ENCODE results near the gene NDOR1. TPM values are rescaled to one million over a fixed set of nuclear protein-coding genes. Genes with fewer than 3 reads are reported as not detected.

The NDOR1 gene
- total RNA-seq, 1 experiment from 2014 or later = 31.8 TPM

GRCh38 chr9:137184881-137185660 lies 20.4 kb upstream of the NDOR1 start:
- intact Hi-C loops (cut with micrococcal nuclease; ENCODE audit: unreplicated experiment) = no loop called here
- Histone ChIP-seq H3K9me3 (no peaks in the 10 kb centered on the region), H3K27me3 (replicated peaks; ENCODE audit: control insufficient read depth, insufficient read depth, low read length) (no peaks in the 10 kb centered on the region), H3K4me1 (peaks cover 14% of the 10 kb centered on the region), H3K36me3 (ENCODE audit: control insufficient read depth, insufficient read depth, low read length) (peaks cover 2% of the 10 kb centered on the region), H3K4me3 (ENCODE audit: low read depth, low read length) (no peak overlapping the region)
- Mint-ChIP-seq H3K4me3 (ENCODE audit: unreplicated experiment) (no peak overlapping the region), H3K9me3 (ENCODE audit: unreplicated experiment) (no peaks in the 10 kb centered on the region), H3K4me1 (ENCODE audit: low read depth, unreplicated experiment) (peaks cover 13% of the 10 kb centered on the region), H3K27ac (ENCODE audit: unreplicated experiment) (no peak overlapping the region), H3K27me3 (ENCODE audit: insufficient read depth, unreplicated experiment) (no peaks in the 10 kb centered on the region), H3K36me3 (ENCODE audit: insufficient read depth, unreplicated experiment) (peaks cover 43% of the 10 kb centered on the region)
- ChIA-PET POLR2A (no interaction called here), CTCF (no interaction called here)
- no TSS peak for BruUV-seq (replicated peaks)
- TF ChIP-seq CTCF (IDR thresholded peaks at IDR 0.05; ENCODE audit: insufficient read depth in 1 of 2, low read depth in 1 of 2, low read length in 1 of 2, severe bottlenecking in 1 of 2, unreplicated experiment in 1 of 2) = no peak
- DNase-seq = no peak

GRCh38 chr9:137185921-137186320 lies 19.6 kb upstream of the NDOR1 start:
- Mint-ChIP-seq H3K27ac (ENCODE audit: unreplicated experiment) (no peak overlapping the region), H3K27me3 (ENCODE audit: insufficient read depth, unreplicated experiment) (no peaks in the 10 kb centered on the region), H3K4me1 (ENCODE audit: low read depth, unreplicated experiment) (peaks cover 19% of the 10 kb centered on the region), H3K36me3 (ENCODE audit: insufficient read depth, unreplicated experiment) (peaks cover 51% of the 10 kb centered on the region), H3K9me3 (ENCODE audit: unreplicated experiment) (no peaks in the 10 kb centered on the region), H3K4me3 (ENCODE audit: unreplicated experiment) (no peak overlapping the region)
- intact Hi-C loops (cut with micrococcal nuclease; ENCODE audit: unreplicated experiment) = no loop called here
- H3K9me3 ChIP-seq = no peaks in the 10 kb centered on the region
- H3K4me1 ChIP-seq = peaks cover 16% of the 10 kb centered on the region
- no peaks in the 10 kb centered on the region for H3K27me3 ChIP-seq (replicated peaks; ENCODE audit: control insufficient read depth, insufficient read depth, low read length)
- no peak for DNase-seq
- H3K36me3 ChIP-seq (ENCODE audit: control insufficient read depth, insufficient read depth, low read length) = peaks cover 2% of the 10 kb centered on the region
- POLR2A ChIA-PET = no interaction called here
- TF ChIP-seq CTCF (IDR thresholded peaks at IDR 0.05; ENCODE audit: insufficient read depth in 1 of 2, low read depth in 1 of 2, low read length in 1 of 2, severe bottlenecking in 1 of 2, unreplicated experiment in 1 of 2) = no peak
- H3K4me3 ChIP-seq (ENCODE audit: low read depth, low read length) = no peak overlapping the region
- BruUV-seq (replicated peaks) = no TSS peak
- CTCF ChIA-PET = no interaction called here

- Histone ChIP-seq H3K9me3 (no peaks in the 10 kb centered on the region), H3K4me1 (peaks cover 16% of the 10 kb centered on the region), H3K36me3 (ENCODE audit: control insufficient read depth, insufficient read depth, low read length) (peaks cover 5% of the 10 kb centered on the region), H3K27me3 (replicated peaks; ENCODE audit: control insufficient read depth, insufficient read depth, low read length) (no peaks in the 10 kb centered on the region), H3K4me3 (ENCODE audit: low read depth, low read length) (no peak overlapping the region)
- intact Hi-C loops (cut with micrococcal nuclease; ENCODE audit: unreplicated experiment) = no loop called here
- Mint-ChIP-seq H3K27me3 (ENCODE audit: insufficient read depth, unreplicated experiment) (no peaks in the 10 kb centered on the region), H3K4me3 (ENCODE audit: unreplicated experiment) (peak overlapping the region; percentile 98), H3K4me1 (ENCODE audit: low read depth, unreplicated experiment) (peaks cover 20% of the 10 kb centered on the region), H3K9me3 (ENCODE audit: unreplicated experiment) (no peaks in the 10 kb centered on the region), H3K27ac (ENCODE audit: unreplicated experiment) (no peak overlapping the region), H3K36me3 (ENCODE audit: insufficient read depth, unreplicated experiment) (peaks cover 56% of the 10 kb centered on the region)
- no peak for DNase-seq
- POLR2A ChIA-PET = no interaction called here
- no TSS peak for BruUV-seq (replicated peaks)
- CTCF ChIA-PET = no interaction called here
- no peak for TF ChIP-seq CTCF (IDR thresholded peaks at IDR 0.05; ENCODE audit: insufficient read depth in 1 of 2, low read depth in 1 of 2, low read length in 1 of 2, severe bottlenecking in 1 of 2, unreplicated experiment in 1 of 2)
Measured at GRCh38 chr9:137186385-137186784, 19.1 kb upstream of the NDOR1 start.

Data from Caco-2 (cell line).